Measurements from ENCODE around the gene TMEM50B.

Gene TMEM50B

GRCh38 chr21:33488936-33489335 lies 9.2 kb upstream of the TMEM50B start:
- Histone ChIP-seq H3K4me2 (ENCODE audit: low read depth, low read length) (no peak overlapping the region), H3K79me2 (ENCODE audit: low read length) (no peaks in the 10 kb centered on the region), H2AFZ (ENCODE audit: low read length) (no peak overlapping the region), H3K9ac (ENCODE audit: low read length) (no peak overlapping the region), H3F3A (ENCODE audit: insufficient read depth, low read length) (no peaks in the 10 kb centered on the region), H3K27me3 (replicated peaks; ENCODE audit: insufficient read depth, low read length) (no peaks in the 10 kb centered on the region), H3K9me3 (replicated peaks; ENCODE audit: insufficient read depth, low read length) (no peaks in the 10 kb centered on the region), H3K27ac (ENCODE audit: low read length) (no peak overlapping the region), H3K4me3 (ENCODE audit: low read length) (no peak overlapping the region), H3K36me3 (replicated peaks; ENCODE audit: insufficient read depth, low read length) (no peaks in the 10 kb centered on the region), H4K20me1 (ENCODE audit: insufficient read depth, low read length) (no peaks in the 10 kb centered on the region), H3K9me2 (replicated peaks; ENCODE audit: insufficient read depth, low read length) (no peaks in the 10 kb centered on the region), H3K4me1 (ENCODE audit: low read length) (peaks cover 5% of the 10 kb centered on the region; the same call in 1 of the 2 replicates)
- no peak for TF ChIP-seq EZH2 (optimal IDR thresholded peaks at IDR 0.05; ENCODE audit: low read depth, low read length)
- no peak for TF ChIP-seq CTCF (IDR thresholded peaks at IDR 0.05; ENCODE audit: low read length)
- no peak for TF ChIP-seq EZH2phosphoT487 (IDR thresholded peaks at IDR 0.05; ENCODE audit: low read length)
- no peak for DNase-seq

- H3K79me2 ChIP-seq (ENCODE audit: low read length), result no peaks in the 10 kb centered on the region
- no peak overlapping the region for H3K27ac ChIP-seq (ENCODE audit: low read length)
- H3K9me3 ChIP-seq (replicated peaks; ENCODE audit: insufficient read depth, low read length), result no peaks in the 10 kb centered on the region
- DNase-seq, result no peak
- H3K4me3 ChIP-seq (ENCODE audit: low read length), result no peak overlapping the region
- H3F3A ChIP-seq (ENCODE audit: insufficient read depth, low read length), result no peaks in the 10 kb centered on the region
- H3K4me2 ChIP-seq (ENCODE audit: low read depth, low read length), result no peak overlapping the region
- no peak overlapping the region for H2AFZ ChIP-seq (ENCODE audit: low read length)
- no peaks in the 10 kb centered on the region for H3K27me3 ChIP-seq (replicated peaks; ENCODE audit: insufficient read depth, low read length)
- no peaks in the 10 kb centered on the region for H3K36me3 ChIP-seq (replicated peaks; ENCODE audit: insufficient read depth, low read length)
- no peaks in the 10 kb centered on the region for H3K9me2 ChIP-seq (replicated peaks; ENCODE audit: insufficient read depth, low read length)
- TF ChIP-seq CTCF (IDR thresholded peaks at IDR 0.05; ENCODE audit: low read length) (no peak), EZH2 (optimal IDR thresholded peaks at IDR 0.05; ENCODE audit: low read depth, low read length) (no peak), EZH2phosphoT487 (IDR thresholded peaks at IDR 0.05; ENCODE audit: low read length) (no peak)
- H3K9ac ChIP-seq (ENCODE audit: low read length), result no peak overlapping the region
- H4K20me1 ChIP-seq (ENCODE audit: insufficient read depth, low read length), result no peaks in the 10 kb centered on the region
- peaks cover 5% of the 10 kb centered on the region; the same call in 1 of the 2 replicates for H3K4me1 ChIP-seq (ENCODE audit: low read length)
Measured at GRCh38 chr21:33487996-33488395, 8.2 kb upstream of the TMEM50B start.

GRCh38 chr21:33481314-33481943 lies 1.7 kb upstream of the TMEM50B start:
- peaks cover 22% of the 10 kb centered on the region for H3F3A ChIP-seq (ENCODE audit: insufficient read depth, low read length)
- H3K4me2 ChIP-seq (ENCODE audit: low read depth, low read length), result no peak overlapping the region

More at GRCh38 chr21:33481314-33481943, 1.7 kb upstream of the TMEM50B start:
- DNase-seq, result no peak
- no peaks in the 10 kb centered on the region for H3K27me3 ChIP-seq (replicated peaks; ENCODE audit: insufficient read depth, low read length)
- no peaks in the 10 kb centered on the region for H3K9me2 ChIP-seq (replicated peaks; ENCODE audit: insufficient read depth, low read length)
- H3K9ac ChIP-seq (ENCODE audit: low read length), result no peak overlapping the region
- H3K4me3 ChIP-seq (ENCODE audit: low read length), result no peak overlapping the region
- no peak overlapping the region for H3K27ac ChIP-seq (ENCODE audit: low read length)
- TF ChIP-seq EZH2phosphoT487 (IDR thresholded peaks at IDR 0.05; ENCODE audit: low read length), result no peak
- no peak for TF ChIP-seq CTCF (IDR thresholded peaks at IDR 0.05; ENCODE audit: low read length)
- TF ChIP-seq EZH2 (optimal IDR thresholded peaks at IDR 0.05; ENCODE audit: low read depth, low read length), result no peak
- peaks cover 5% of the 10 kb centered on the region; the same call in 1 of the 2 replicates for H3K4me1 ChIP-seq (ENCODE audit: low read length)
- H3K79me2 ChIP-seq (ENCODE audit: low read length), result peaks cover 16% of the 10 kb centered on the region
- H3K9me3 ChIP-seq (replicated peaks; ENCODE audit: insufficient read depth, low read length), result no peaks in the 10 kb centered on the region
- H4K20me1 ChIP-seq (ENCODE audit: insufficient read depth, low read length), result no peaks in the 10 kb centered on the region
- H3K36me3 ChIP-seq (replicated peaks; ENCODE audit: insufficient read depth, low read length), result no peaks in the 10 kb centered on the region
- no peak overlapping the region for H2AFZ ChIP-seq (ENCODE audit: low read length)
